ENCODE results near the gene CEACAM19.

The CEACAM19 gene

GRCh38 chr19:44725251-44725650, 54.0 kb downstream of the CEACAM19 start:
- no peak for DNase-seq

DNA sequence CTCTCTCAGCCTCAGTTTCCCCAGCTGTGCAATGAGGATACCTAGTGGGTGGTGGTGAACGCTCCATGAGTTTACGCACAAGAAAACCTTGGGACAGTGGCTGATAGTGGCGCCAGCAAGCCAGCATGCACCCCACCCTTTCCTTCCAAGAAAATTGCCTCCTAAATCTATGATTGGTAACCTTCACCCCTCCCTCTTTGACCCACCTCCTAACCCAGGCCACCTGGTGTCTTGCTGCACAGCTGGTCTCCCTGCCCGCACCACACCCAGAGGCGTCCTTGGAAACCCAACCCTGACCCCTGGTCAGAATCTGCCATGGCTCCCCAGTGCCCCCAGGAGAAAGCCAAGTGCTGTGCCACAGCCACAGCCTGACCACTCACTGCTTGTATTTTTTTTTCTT, 54.4 kb downstream of the CEACAM19 start:
- no peak for DNase-seq

- DNase-seq: no peak
Observed at GRCh38 chr19:44726465-44726864, 55.2 kb downstream of the CEACAM19 start.

DNA sequence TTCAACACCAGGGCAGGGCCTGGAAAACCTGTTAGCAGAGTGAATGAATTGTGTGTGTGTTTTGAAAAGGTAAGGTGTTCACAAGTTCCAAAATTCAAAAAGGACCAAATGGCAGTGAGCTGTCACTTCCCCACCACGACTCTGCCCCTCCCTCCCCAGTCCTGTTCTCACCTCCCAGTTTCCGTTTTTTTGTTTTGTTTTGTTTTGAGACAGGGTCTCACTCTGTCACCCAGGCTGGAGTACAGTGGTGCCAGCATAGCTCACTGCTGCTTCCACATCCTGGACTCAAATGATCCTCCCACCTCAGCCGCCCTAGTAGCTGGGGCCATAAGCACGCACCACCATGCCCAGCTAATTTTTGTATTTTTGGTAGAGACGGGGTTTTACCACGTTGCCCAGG, 56.9 kb downstream of the CEACAM19 start:
- no peak for DNase-seq

GRCh38 chr19:44729516-44730033, 58.3 kb downstream of the CEACAM19 start:
- no peak for DNase-seq

DNA sequence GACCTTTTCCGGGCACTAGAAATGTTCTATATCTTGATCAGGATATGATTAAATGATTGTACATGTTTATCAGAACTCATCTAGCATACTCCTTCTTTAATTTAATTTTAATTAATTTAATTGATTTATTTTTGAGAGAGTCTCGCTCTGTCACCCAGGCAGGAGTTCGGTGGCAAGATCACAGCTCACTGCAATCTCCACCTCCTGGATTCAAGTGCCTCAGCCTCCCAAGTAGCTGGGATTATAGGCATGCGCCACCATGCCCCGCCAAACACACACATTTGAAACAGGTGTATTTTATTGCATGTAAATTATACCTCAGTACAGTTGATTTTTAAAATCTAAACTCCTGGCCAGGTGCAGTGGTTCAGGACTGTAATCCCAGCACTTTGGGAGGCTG, 59.8 kb downstream of the CEACAM19 start:
- no peak for DNase-seq

DNA sequence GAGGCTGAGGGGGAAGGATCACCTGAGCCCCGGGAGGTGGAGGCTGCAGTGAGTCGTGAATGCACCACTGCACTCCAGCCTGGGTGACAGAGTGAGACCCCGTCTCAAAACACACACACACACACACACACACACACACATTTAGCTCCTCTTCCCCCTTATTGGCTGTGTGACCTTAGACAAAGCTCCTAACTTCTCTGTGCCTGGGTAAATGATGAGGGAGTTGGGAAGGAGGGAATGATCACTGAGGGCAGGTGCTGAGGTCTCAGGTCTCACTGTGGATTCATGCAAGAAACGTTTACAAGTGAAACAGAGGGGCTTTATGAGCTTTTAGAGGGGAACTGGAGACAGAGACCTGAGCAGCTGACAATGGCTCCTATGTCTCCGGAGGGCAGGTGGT, 60.3 kb downstream of the CEACAM19 start:
- no peak for DNase-seq

- no peak for DNase-seq
Observed at GRCh38 chr19:44732235-44733014, 61.1 kb downstream of the CEACAM19 start.

Data from left hindlimb (tissue), 1 donor.